HTERT RPE-1 (cell line): Measurements from ENCODE around the gene TSHR.
"Not testable (repeated sequence)": the region's sequence is repeated elsewhere in the genome, so short reads cannot be mapped to it uniquely, and the experiment has no call there.

Experiments
- in situ Hi-C: fragments of 300-500 bp; cut with MboI; formaldehyde crosslinking; loops from 4 replicates; pipeline ENCODE4 v1.14.3; 2020; ENCODE audit warnings: low sequenced_read_pairs

Gene TSHR

DNA sequence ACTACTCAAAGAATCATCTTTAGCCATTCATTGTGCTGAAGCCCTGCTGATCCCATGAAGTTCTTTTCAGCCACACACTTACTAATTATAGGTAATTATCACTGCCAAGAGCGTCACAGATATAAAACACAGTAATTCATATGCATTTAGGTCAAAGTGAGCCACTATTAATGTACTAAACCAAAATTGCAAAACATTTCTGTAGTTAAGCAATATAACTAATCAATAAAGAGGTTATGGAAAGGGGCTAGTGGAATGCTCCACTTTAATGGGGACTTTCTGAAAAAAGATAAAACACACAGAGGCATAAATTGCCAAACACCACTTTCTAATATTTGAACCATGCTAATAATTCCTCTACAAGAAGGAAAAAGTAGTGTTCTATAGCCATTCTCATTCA lies 7.1 kb upstream of the TSHR start:
- in situ Hi-C loops, result no loop called here

DNA sequence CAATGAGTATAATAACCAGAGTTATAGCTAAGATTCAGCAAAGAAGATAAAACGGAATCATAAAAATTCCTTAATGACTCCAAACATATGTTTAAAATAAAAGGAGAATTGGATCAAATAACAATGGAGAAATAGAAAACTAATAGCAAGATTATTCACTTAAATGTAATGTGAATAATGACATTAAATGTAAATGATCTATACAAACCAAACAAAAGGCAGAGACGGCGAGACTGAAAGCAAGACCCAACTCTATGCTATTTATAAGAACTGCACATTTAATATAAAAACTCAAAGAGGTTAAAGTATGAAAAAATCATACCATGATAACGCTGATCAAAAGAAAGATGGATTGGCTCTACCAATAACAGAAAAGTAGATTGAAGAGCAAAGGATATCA lies 3.9 kb upstream of the TSHR start:
- in situ Hi-C loops, result no loop called here

DNA sequence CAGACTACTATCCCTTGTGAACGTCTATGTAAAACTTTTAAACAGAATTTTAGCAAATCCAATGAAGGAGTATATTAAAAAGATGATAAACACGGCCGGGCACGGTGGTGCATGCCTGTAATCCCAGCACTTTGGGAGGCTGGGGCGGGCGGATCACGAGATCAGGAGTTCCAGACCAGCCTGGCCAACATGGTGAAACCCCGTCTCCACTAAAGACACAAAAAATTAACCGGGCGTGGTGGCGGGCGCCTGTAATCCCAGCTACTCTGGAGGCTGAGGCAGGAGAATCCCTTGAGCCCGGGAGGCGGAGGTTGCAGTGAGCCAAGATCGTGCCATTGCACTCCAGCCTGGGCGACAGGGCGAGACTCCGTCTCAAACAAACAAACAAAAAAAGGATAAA lies 2.2 kb upstream of the TSHR start:
- in situ Hi-C loops, result not testable (repeated sequence)

DNA sequence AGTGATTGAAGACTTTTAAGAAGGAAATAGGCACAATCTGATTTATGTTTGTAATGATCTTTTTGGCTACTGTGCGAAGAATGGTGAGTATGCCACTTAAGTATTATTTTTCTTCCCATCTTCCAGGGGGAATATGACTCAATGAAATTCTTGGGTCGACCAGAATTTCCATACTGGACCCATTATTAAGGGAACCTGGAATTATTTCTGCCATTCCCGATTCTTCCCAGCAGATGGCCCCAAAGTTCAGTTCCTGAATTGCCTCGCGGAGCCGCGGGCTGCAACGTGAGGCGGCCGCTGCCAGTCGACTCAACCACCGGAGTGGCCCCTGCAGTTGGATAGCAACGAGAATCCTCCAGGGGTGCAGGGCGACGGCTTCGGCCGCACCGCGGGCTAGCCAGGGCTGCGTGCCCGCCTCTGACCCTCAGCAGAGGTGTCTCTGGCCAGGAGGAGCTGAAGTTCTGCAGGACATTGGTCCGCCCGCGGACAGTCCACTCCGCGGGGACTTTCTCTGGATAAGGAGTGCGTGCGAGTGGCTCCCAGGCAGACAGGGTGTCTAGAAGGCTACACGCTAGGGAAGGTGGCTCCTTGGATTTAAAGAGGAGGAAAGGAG lies 628 bp upstream of the TSHR start:
- in situ Hi-C loops, result no loop called here

DNA sequence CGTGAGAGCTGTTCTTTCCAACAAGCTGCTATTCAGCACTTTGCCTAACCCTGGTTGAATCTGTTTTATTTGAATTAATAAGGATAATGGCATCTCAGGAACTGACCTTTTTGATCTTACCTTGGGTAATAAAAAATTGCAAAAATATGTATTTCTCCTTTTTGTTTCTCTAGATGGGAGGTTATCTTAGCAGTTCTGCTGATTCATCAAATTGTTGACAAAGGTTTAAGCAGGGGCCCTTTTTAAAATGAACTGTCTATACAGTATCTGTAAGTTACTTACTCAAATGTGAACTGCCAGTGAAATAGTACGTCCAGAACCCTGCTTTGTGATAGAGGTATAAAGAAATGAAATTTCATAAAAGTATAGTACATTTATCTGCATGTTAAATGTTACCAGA lies 681 bp downstream of the TSHR start:
- in situ Hi-C loops, result no loop called here

DNA sequence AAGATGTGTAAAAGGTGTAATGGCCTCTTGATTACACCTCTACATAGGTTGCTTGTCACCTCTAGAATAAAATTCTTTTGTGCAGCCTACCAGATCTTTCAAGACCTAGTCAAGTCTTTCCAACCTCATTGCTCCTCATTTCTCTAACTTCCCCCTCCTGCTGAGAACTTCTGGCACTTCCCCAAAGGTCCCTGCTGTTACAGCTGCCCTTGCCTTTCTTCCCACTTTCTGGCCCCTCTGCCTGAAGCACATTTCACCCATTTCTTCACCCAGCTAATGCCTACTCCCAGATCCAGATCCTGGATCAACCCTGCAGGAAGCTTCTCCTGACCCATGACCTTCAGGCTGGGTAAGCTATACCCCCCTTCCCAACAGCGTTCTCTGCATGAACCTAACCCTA lies 1.5 kb downstream of the TSHR start:
- in situ Hi-C loops, result no loop called here

DNA sequence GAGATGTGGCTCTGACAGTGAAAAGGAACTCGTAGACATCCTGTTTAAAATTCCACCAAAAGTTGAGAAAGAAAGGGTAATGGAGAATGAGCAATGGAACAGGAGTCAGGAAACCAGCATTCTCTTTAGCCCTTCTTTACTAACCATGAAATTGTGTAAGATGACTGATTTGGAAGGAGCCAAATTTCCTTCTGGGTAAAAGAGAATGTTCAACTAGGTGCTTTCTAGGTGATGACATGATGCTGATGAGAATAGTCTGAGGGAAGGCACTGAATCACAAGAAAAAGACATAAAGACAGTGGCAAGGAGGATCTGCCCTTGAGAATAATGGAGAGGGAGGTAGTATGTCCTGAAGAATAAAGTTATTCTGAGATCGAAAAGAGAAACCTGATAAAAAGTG lies 2.2 kb downstream of the TSHR start:
- in situ Hi-C loops, result no loop called here

DNA sequence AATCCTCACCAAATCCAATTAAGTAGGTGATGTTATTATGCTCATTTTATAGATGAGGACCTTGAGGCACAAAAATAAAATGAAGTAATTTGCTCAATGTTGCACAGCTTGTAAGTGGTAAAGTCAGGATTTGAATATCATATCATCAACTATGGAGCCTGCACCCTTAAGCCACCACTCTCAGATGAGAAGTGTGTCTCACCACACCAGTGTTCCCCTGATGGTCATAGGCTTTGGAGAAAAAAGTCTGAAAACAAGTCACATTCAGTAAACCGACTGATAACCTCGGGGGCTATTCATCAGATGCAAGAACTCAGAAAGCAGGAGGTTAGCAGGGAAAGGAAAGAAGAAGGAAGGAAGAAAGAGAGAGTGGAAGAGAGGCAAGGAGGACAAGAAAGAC lies 2.8 kb downstream of the TSHR start:
- in situ Hi-C loops, result no loop called here

DNA sequence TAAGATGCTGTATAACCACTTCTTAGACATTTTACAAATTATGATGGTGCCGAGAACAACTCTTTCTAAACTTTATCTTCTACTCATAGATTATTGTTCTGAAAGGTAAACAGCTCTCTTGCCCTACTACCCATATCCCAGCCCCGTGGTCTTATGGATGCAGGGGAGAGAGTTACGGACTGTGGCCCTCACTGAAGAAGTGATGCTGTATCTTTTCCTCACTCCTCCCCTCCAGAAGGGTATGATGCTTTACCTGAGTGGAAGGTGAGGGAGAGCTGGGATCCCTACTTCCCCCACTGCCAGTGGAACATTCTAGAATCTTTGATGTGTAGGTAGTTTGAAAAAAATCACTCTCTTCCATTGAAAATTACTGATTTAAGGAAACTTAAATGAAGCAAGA lies 3.5 kb downstream of the TSHR start:
- in situ Hi-C loops, result no loop called here

DNA sequence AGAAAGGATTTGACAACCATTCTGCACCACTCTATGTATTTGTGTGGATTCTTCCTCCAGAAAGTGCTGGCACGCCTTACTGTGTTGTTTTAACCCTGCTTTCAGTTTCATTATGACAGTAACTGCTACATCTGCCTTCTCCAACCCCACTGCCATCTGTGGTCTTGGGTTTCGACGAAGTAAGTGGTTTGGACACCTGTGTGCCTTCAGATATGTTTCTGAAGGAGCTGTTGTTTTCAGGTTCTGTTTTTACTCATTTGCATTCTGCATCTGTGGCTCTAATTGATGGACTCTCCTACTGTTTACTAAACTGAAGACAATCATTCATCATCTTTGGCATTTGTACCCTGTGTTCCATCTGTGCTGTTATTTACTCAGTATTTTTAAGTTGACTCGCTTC lies 4.1 kb downstream of the TSHR start:
- in situ Hi-C loops, result no loop called here

DNA sequence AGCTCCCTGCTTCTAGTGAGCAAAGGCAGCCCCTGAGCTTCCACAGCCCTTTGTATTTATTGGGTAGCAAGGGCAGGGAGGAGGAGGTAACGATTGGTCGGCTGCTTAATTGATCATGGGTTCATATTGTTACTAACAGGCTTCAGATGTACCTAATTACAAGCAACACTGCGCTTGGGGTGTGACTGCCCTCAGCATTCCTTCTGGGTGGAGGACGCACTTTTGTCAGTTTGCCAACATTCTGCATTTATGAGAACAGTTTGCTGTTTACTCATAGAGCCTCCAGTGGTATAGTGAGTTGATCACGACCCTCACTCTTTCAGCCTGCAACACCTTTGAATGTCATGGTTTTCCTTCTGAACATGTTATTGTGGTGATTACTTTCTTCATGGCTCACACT lies 9.6 kb downstream of the TSHR start:
- in situ Hi-C loops, result no loop called here

DNA sequence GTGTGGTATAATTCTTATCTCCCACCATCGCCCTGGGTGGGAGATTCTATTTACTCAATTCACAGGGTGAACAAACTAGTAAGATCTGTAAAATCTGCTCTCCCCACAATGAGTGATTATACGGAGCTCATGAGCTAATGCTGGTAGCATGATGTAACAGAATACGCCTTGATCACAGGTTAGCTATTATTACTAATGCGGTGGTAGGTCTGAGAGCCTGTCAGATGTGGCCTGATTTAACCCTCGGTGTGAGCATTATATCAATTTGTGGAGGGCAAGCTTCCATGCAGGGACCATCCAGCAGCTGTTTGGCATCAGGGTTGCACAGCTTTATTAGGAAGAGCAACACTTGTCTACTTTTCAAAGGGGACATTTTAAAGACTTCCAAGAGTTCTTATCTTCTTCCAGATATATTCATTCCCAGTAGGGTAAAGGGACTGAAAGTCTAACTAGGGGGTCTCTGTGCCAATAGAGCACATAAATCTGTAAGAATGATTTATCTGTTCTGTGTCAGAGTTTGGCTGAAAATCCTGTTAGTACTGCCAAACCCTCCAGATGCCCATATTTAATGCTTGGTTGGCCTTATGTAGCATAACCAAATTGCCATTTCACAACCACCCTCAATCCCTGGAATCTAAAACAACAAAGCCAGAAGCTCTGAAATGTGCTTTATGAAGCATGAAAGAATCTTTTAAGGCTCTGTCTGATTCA lies 18.7 kb downstream of the TSHR start:
- in situ Hi-C loops, result no loop called here

DNA sequence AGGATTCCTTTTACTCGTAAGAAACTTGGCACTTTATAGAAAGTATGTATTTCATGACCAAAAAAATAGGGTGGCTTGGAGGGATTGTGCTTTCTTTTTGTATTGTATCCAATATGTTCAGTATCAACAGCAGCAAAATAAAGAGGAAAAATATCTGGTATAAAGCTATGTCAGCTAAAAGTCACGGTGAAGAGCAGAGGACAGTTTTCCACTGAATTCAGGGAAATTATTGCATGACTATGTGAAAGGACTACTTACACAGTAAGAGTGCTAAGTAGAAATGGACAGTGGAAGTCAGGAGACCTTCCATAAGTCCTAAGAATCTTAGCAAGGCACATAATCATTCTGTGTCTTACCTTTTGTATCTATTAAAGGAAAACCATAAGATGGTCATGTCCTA lies 19.3 kb downstream of the TSHR start:
- in situ Hi-C loops, result no loop called here

DNA sequence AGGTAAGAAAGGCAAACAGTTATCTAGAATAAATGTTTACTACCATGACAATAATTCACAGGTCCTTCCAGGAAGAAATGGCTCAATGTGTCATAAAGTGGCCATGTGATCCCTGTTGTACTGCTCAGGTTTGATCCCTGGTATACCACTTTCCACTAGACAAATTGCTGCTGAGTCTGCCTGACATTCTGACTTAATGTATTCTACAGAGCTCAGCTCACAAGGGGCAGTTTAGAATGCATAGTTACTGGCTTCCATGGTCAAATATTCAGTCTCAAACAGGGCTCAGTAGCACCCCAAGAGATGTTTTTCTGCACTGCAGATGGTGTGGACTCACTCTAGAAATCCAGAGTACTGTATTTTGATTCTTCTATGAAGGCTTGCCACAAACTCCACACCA lies 21.8 kb downstream of the TSHR start:
- in situ Hi-C loops, result no loop called here

DNA sequence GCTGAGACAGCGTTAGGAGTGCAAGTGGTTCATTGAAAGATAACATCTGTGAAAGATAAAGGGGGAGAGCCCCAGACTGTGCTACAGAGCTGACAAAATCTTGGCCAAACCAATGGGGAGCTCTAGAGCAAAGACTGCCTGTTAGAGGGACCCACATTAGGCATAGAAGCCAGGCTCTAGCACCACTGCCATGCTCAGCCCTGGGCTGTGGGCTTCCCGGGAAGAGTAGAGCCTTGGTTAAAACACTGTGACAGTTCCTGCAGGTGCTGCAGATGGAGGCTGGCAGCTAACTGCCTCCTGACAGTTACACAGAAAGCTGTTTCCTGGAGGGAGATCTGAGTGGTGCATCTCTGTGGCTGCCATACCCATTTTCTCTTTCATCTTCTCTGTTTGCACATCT lies 23.0 kb downstream of the TSHR start:
- in situ Hi-C loops, result no loop called here

DNA sequence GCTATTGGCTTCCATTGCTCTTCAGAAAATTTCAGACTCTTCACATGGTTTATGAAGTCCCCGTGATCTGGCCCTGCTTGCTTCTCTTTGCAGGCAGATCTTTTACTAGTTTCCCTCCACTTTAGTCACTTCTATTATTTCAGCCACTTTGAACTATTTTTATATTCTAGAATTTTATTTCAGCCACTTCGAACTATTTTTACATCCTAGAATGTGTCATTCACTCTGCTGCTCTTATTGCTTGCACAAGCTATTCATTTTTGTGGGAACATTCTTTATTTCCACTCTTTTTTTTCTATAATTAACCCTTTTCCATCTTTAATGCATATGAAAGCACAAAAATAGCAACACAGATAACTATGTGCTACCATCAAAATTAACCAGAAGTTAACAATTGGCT lies 24.5 kb downstream of the TSHR start:
- in situ Hi-C loops, result no loop called here

DNA sequence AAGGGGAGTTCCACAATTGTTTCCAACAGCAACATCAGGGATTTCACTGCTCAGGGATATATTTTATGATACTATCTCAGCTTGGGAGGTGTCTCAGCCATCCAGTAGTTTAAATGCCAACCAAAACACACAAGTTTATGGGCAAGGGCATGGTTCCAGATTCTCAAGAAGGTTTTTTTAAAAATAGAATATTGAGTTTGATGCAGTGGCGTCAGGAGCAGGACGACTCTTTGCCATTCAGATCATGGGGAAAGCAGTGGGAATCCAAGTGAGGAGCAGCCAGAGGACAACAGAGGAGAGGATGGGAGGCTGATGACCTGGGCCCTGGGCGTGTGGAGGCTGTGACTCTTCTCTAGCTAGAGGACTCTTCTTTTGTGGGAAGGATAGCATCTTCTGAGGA lies 25.7 kb downstream of the TSHR start:
- in situ Hi-C loops, result no loop called here

DNA sequence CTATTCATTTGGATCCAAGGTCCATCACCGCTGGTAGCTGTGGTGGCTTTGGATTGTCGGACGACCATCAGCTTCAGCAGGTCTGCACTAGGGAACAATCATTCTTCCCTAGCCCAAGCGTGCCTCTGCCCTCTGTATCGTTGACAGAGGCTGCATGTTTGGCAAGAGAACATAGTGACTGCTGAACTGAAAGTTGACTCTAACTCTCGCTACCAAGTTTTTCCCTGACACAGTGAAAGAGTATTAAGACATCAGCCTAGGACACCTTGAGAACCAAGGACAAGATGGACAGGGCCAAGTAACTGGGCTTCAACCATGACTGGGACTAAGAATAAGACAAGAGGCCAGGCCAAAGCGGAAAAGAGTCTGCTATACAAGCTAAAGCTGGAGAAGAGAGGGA lies 26.3 kb downstream of the TSHR start:
- in situ Hi-C loops, result no loop called here

DNA sequence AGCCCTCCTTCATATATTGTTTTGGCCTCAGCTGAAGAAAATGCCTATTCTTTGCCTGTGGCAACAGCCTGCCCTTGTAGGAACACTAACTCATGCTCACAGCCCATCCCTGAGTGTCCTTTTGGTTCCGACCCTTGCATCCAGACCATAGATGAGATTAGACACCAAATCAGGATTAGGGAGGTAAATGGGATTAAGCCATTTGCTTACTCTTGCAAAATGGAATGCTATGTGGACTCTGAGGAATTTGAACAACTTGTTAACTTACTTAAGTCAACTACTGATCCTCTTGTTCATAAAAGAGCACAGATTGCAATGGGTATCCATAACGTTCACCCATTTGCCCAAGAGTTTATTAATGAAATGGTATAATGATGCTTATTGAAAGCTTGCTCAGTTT lies 27.3 kb downstream of the TSHR start:
- in situ Hi-C loops, result no loop called here

DNA sequence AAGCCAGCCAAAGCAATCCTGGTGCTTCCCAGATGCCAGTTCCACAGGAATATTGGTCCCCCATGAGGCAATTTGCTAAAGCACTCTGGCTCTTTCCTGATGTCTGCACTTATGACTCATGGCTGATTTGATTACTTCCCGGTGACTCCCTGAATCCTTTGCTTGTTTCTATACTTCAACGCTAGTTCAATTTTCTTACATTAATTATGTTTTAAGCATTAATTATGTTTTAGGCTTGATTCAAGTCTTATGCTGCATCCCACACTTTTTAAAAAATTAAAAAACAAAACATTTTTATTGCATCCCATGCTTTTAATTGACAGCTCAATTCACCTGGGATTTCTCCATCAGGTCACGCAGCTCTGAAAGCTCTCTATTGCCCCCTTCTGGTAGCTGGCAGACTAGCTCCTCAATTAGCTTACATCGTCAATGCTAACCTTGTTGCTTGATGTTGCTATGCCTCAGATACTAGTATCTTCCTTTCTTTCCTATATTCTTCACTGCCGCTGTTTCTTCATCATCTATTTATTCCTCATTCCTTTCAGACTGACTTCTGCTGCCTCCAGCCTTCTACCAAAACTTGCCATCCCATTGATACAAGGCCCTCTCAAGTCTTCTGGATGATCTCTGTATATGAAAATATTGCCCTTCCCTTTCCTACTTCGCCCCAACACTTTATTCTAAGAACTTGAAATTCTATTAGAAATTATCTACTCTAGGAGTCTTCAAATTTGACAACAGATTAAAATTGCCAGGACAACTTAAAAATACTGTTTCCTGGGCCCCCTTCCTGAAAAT lies 32.0 kb downstream of the TSHR start:
- in situ Hi-C loops, result no loop called here

DNA sequence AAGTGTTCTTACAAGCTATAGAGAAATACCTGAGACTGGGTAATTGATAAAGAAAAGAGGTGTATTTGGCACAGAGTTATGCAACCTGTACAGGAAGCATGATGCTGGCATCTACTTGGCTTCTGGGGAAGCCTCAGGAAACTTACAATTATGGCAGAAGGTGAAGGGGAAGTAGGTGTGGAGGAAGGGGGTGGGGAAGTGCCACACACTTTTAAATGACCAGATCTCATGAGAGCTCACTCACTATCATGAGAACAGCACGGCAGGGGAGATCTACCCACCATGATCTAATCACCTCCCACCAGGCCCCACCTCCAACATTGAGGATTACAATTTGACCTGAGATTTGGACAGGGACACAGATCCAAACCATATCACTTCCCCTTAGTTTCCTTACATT lies 32.8 kb downstream of the TSHR start:
- in situ Hi-C loops, result no loop called here

DNA sequence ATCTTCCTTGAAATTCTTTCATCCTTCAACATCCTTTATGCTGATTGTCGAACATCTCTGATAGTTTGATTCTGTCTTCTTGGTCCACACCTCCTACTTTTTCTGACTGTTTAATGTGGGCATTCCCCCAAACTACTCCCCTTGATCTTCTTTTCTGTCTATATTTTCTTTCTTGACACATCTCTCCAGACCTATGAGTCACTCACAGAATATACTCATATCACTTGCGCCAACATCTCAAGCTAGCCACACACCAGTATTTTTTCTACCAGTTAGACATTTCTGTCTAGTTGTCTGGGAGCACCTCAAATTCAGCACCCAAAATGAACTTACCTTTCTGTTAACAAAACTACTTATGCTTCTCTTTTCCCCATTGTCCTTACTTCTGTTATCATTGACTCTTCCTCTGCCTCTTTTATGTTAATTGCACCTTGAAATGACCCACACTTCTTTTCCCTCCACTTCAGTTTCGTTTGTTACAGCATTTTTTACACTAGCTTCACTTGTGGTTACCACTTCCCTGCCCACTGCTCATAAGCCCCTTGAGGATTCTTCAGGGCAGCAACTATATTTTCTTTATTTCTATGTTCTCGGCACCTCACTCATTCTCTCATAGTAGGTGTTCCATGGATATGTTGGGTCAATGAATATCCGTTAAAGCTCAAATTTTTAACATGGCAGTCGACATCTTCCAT lies 33.5 kb downstream of the TSHR start:
- in situ Hi-C loops, result no loop called here
